Activated CD4-positive, CD25-positive, alpha-beta regulatory T cell treated with anti-CD3 and anti-CD28 coated beads, Interleukin-2, amount 50 U/mL, for 16 hours (primary cell): ENCODE results near the gene TIMP3.

Experiments
- DNase-seq: peaks from one replicate; pipeline ENCODE4 v3.0.0-alpha.2; 2020; ENCODE audit warnings: low read depth, low spot score

TIMP3 gene

GRCh38 chr22:32882774-32883530 is 81.4 kb downstream of the TIMP3 start:
- no peak for DNase-seq

GRCh38 chr22:32887324-32887980 is 85.9 kb downstream of the TIMP3 start:
- no peak for DNase-seq

GRCh38 chr22:32888976-32889375 is 87.5 kb downstream of the TIMP3 start:
- no peak for DNase-seq

GRCh38 chr22:32896891-32897290 is 95.4 kb downstream of the TIMP3 start:
- no peak for DNase-seq

- no peak for DNase-seq
Observed at GRCh38 chr22:32897400-32897799, 95.9 kb downstream of the TIMP3 start.

- DNase-seq = no peak
Observed at GRCh38 chr22:32900886-32901635, 99.6 kb downstream of the TIMP3 start.

- no peak for DNase-seq
Observed at GRCh38 chr22:32901925-32902324, 100.4 kb downstream of the TIMP3 start.

- DNase-seq = no peak
Observed at GRCh38 chr22:32903507-32903906, 102.0 kb downstream of the TIMP3 start.

- no peak for DNase-seq
Observed at GRCh38 chr22:32904044-32904443, 102.5 kb downstream of the TIMP3 start.

GRCh38 chr22:32905400-32905799 is 103.9 kb downstream of the TIMP3 start:
- DNase-seq = no peak

GRCh38 chr22:32909581-32910428 is 108.3 kb downstream of the TIMP3 start:
- DNase-seq = no peak

GRCh38 chr22:32910429-32910772 is 108.9 kb downstream of the TIMP3 start:
- DNase-seq = no peak

GRCh38 chr22:32911503-32911902 is 110.0 kb downstream of the TIMP3 start:
- no peak for DNase-seq
